ENCODE measurements around the gene SPHK2.
A peak's percentile ranks its signal among the peaks of the same experiment; 100 is the strongest.
"Not testable (repeated sequence)": the region's sequence is repeated elsewhere in the genome, so short reads cannot be mapped to it uniquely, and the experiment has no call there.

SPHK2 gene

GRCh38 chr19:48637449-48637947 is 18.2 kb downstream of the SPHK2 start:
- peak; percentile 89 for DNase-seq (ENCODE audit: low read depth)

GRCh38 chr19:48637948-48638830 is 18.9 kb downstream of the SPHK2 start:
- no peak for DNase-seq (ENCODE audit: low read depth)

- DNase-seq (ENCODE audit: low read depth): no peak
These were observed 19.6 kb downstream of the SPHK2 start for GRCh38 chr19:48638831-48639381.

GRCh38 chr19:48639483-48640375 is 20.4 kb downstream of the SPHK2 start:
- DNase-seq (ENCODE audit: low read depth): no peak

GRCh38 chr19:48641850-48642249 is 22.5 kb downstream of the SPHK2 start:
- DNase-seq (ENCODE audit: low read depth): no peak

GRCh38 chr19:48642862-48643261 is 23.6 kb downstream of the SPHK2 start:
- no peak for DNase-seq (ENCODE audit: low read depth)

GRCh38 chr19:48644355-48644754 is 25.0 kb downstream of the SPHK2 start:
- no peak for DNase-seq (ENCODE audit: low read depth)

GRCh38 chr19:48644839-48645619 is 25.7 kb downstream of the SPHK2 start:
- DNase-seq (ENCODE audit: low read depth): no peak

- DNase-seq (ENCODE audit: low read depth): no peak
These were observed 26.3 kb downstream of the SPHK2 start for GRCh38 chr19:48645620-48646000.

GRCh38 chr19:48646001-48646721 is 26.9 kb downstream of the SPHK2 start, which contains the start of gene CA11:
Gene CA11 (minus strand): TSS chr19:48646187. CDS start chr19:48645632, 555 bp downstream.
- DNase-seq (ENCODE audit: low read depth): no peak

GRCh38 chr19:48646722-48647216 is 27.5 kb downstream of the SPHK2 start:
- DNase-seq (ENCODE audit: low read depth): no peak

GRCh38 chr19:48648134-48648533 is 28.8 kb downstream of the SPHK2 start:
- DNase-seq (ENCODE audit: low read depth): no peak

- DNase-seq (ENCODE audit: low read depth): no peak
These were observed 31.8 kb downstream of the SPHK2 start for GRCh38 chr19:48650974-48651682.

- DNase-seq (ENCODE audit: low read depth): no peak
These were observed 32.4 kb downstream of the SPHK2 start for GRCh38 chr19:48651683-48652048.

GRCh38 chr19:48654299-48655059 is 35.2 kb downstream of the SPHK2 start:
- no peak for DNase-seq (ENCODE audit: low read depth)

GRCh38 chr19:48656840-48657474 is 37.7 kb downstream of the SPHK2 start:
- peak; percentile 93 for DNase-seq (ENCODE audit: low read depth)

- not testable (repeated sequence) for DNase-seq (ENCODE audit: low read depth)
These were observed 38.5 kb downstream of the SPHK2 start for GRCh38 chr19:48657828-48658227.

- no peak for DNase-seq (ENCODE audit: low read depth)
These were observed 39.2 kb downstream of the SPHK2 start for GRCh38 chr19:48658483-48658882.

- DNase-seq (ENCODE audit: low read depth): no peak
These were observed 40.5 kb downstream of the SPHK2 start for GRCh38 chr19:48659768-48660167.

All from GM04503 (cell line).